Head of caudate nucleus (tissue), 42 donors: ENCODE results near the gene ELF2.
"Not testable (repeated sequence)": the region's sequence is repeated elsewhere in the genome, so short reads cannot be mapped to it uniquely, and the experiment has no call there.

ENCODE experiments used
- DNase-seq, 42 donors: peaks; one replicate each; pipeline versions ENCODE4 v3.0.0 to v3.0.0-alpha.2; 2020 to 2021; ENCODE audit warnings: mixed read lengths in 7 of 42
- intact Hi-C: fragments of 100-400 bp; cut with DNase I; formaldehyde crosslinking; loops from one replicate; pipeline ENCODE4 v1.15.0; 2022

The ELF2 gene

GRCh38 chr4:139152249-139152648 is 24.8 kb downstream of the ELF2 start:
- DNase-seq: no peak
- intact Hi-C loops: no loop called here

GRCh38 chr4:139146926-139147629 is 29.9 kb downstream of the ELF2 start:
- intact Hi-C loops: no loop called here
- DNase-seq: no peak

GRCh38 chr4:139145552-139145932 is 31.5 kb downstream of the ELF2 start:
- DNase-seq: no peak
- intact Hi-C loops: no loop called here

GRCh38 chr4:139144911-139145551 is 32.0 kb downstream of the ELF2 start:
- peak in 3 of 42 donors; percentile 8 to 11 (median 11) for DNase-seq
- intact Hi-C loops: no loop called here

GRCh38 chr4:139144161-139144859 is 32.7 kb downstream of the ELF2 start:
- peak in 34 of 42 donors; percentile 7 to 78 (median 32) for DNase-seq
- intact Hi-C loops: no loop called here

GRCh38 chr4:139142980-139143379 is 34.0 kb downstream of the ELF2 start:
- DNase-seq: peak in 6 of 42 donors; percentile 7 to 34 (median 14)
- intact Hi-C loops: no loop called here

- intact Hi-C loops: no loop called here
- no peak for DNase-seq
These were observed 34.9 kb downstream of the ELF2 start for GRCh38 chr4:139142087-139142486.

GRCh38 chr4:139137763-139138162 is 39.3 kb downstream of the ELF2 start:
- intact Hi-C loops: no loop called here
- no peak for DNase-seq

GRCh38 chr4:139134403-139134802 is 42.6 kb downstream of the ELF2 start:
- DNase-seq: no peak
- intact Hi-C loops: no loop called here

- intact Hi-C loops: no loop called here
These were observed 45.7 kb downstream of the ELF2 start for GRCh38 chr4:139131209-139131870.

GRCh38 chr4:139129206-139129605 is 47.8 kb downstream of the ELF2 start:
- intact Hi-C loops: no loop called here
- DNase-seq: no peak

More at GRCh38 chr4:139131209-139131870, 45.7 kb downstream of the ELF2 start:
- DNase-seq: no peak

- no peak for DNase-seq
- intact Hi-C loops: no loop called here
These were observed 50.1 kb downstream of the ELF2 start for GRCh38 chr4:139126898-139127297.

GRCh38 chr4:139123910-139124309 is 53.1 kb downstream of the ELF2 start:
- intact Hi-C loops: no loop called here
- no peak for DNase-seq

- DNase-seq: no peak
- intact Hi-C loops: no loop called here
These were observed 58.7 kb downstream of the ELF2 start for GRCh38 chr4:139118365-139118764.

GRCh38 chr4:139115226-139115625 is 61.8 kb downstream of the ELF2 start:
- intact Hi-C loops: no loop called here
- DNase-seq: no peak

GRCh38 chr4:139114795-139115194 is 62.2 kb downstream of the ELF2 start:
- not testable (repeated sequence) for DNase-seq

GRCh38 chr4:139112650-139113049 is 64.4 kb downstream of the ELF2 start:
- intact Hi-C loops: no loop called here
- no peak for DNase-seq

More at GRCh38 chr4:139114795-139115194, 62.2 kb downstream of the ELF2 start:
- intact Hi-C loops: not testable (repeated sequence)

- intact Hi-C loops: no loop called here
- peak in 2 of 42 donors; percentile 3 to 7 for DNase-seq
These were observed 68.4 kb downstream of the ELF2 start for GRCh38 chr4:139108567-139109128.

- intact Hi-C loops: loop anchor here (5.0 kb wide), 1 partner anchor 198 kb away; no protein-coding TSS in a partner anchor
These were observed 77.5 kb downstream of the ELF2 start for GRCh38 chr4:139099366-139099982.

More at GRCh38 chr4:139099366-139099982, 77.5 kb downstream of the ELF2 start:
- DNase-seq: peak; percentile 25 to 87 (median 72)
